Measurements from ENCODE around the gene PSMD4. TPM values are rescaled to one million over a fixed set of nuclear protein-coding genes. Genes with fewer than 3 reads are reported as not detected.

The PSMD4 gene
- total RNA-seq, 1 donor from 2014 or later, result 179 TPM

DNA sequence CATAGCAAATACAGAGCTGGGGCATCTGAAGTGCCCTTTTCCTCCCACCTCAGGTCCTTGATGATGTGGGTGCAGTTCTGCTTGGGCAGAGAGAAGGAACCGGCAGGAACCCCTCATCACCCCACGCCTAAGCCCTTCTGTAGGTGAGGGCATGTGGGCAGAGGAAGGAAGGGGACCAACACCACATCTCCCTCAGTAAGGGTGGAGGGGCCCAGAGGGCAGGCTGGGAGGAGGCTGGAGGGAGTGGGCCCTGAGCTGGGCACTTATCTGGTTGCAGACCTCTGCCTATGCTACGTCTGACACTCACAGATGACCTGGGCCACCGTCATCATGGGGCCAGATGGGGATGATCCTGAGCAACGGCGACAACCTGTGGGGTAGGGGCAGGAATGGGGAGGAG lies 38.6 kb downstream of the PSMD4 start:
- DNase-seq (ENCODE audit: low read depth), result no peak

- DNase-seq (ENCODE audit: low read depth), result no peak
Measured at GRCh38 chr1:151294742-151295462, 40.4 kb downstream of the PSMD4 start.

- DNase-seq (ENCODE audit: low read depth), result peak; percentile 92
Measured at GRCh38 chr1:151309811-151310323, 55.3 kb downstream of the PSMD4 start.

- no peak for DNase-seq (ENCODE audit: low read depth)
Measured at GRCh38 chr1:151311011-151311410, 56.5 kb downstream of the PSMD4 start.

- peak; percentile 98 for DNase-seq (ENCODE audit: low read depth)
Measured at GRCh38 chr1:151311589-151312331, 57.2 kb downstream of the PSMD4 start.

DNA sequence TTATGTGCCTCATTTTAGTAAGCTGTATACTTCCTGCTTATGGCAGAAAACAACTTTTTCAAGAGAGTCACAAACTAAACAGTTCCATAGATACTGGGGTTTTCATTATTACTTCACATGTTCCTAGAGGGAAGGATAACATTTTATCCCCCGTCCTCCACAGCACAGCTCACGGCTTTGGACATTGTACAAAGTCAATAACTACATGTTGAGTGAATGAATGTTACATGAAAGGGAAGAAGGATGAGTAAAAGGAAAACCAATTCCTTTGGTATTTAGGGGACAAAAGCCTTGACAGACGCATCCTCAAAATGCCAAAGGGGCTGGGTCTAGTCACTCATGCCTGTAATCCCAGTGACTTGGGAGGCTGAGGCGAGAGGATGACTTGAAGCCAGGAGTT lies 57.9 kb downstream of the PSMD4 start:
- no peak for DNase-seq (ENCODE audit: low read depth)

DNA sequence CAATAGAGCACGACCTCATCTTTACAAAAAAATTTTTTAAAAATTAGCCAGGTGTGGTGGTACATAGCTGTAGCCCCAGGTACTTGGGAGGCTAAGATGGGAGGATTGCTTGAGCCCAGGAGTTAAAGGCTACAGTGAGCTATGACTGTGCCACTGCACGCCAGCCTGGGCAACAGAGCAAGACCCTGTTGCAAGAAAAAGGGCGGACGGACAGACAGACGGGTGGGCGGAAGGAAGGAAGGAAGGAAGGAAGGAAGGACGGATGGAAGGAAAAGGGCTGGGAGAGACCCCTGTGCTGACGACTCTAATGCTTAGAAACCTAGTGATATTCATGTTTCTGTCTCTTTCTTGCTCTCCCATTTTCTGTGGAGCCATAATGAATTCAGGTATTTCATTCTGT lies 58.3 kb downstream of the PSMD4 start:
- no peak for DNase-seq (ENCODE audit: low read depth)

GRCh38 chr1:151313501-151313900 lies 59.0 kb downstream of the PSMD4 start:
- DNase-seq (ENCODE audit: low read depth), result no peak

DNA sequence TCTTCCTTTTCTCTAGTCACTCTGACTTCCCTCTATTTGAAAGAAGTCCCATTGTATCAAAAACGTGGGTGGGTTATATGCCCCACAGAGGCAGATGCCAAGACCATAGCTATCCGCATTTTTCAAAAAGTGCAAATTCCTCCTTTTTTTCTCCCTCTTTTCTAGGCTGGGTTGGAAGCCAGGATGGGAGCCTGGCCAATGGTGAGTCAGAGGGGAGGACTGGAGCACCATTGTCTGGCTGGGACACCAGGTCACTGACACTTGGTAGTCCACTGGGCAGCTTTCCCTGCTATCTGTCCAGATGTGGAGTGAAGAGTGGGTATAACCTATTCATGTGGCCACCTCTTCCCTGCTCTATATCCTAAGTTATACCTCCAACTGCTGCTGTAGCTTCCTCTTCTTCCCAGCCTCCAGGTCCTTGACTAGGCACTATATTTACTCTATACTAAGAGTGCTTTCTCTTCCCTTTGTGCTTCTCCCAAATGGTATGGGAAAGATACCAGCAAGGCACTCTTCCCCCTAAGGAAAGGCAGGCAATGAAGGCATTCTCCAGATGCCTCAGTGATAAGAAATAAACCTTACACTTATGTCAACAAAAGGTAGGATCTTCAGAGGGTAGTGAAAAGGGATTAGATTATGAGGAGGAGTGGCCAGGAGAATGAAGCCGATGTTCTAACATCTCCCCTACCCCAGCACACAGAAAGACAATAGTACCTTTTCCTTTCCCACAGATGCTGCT lies 59.8 kb downstream of the PSMD4 start:
- DNase-seq (ENCODE audit: low read depth), result peak; percentile 76

DNA sequence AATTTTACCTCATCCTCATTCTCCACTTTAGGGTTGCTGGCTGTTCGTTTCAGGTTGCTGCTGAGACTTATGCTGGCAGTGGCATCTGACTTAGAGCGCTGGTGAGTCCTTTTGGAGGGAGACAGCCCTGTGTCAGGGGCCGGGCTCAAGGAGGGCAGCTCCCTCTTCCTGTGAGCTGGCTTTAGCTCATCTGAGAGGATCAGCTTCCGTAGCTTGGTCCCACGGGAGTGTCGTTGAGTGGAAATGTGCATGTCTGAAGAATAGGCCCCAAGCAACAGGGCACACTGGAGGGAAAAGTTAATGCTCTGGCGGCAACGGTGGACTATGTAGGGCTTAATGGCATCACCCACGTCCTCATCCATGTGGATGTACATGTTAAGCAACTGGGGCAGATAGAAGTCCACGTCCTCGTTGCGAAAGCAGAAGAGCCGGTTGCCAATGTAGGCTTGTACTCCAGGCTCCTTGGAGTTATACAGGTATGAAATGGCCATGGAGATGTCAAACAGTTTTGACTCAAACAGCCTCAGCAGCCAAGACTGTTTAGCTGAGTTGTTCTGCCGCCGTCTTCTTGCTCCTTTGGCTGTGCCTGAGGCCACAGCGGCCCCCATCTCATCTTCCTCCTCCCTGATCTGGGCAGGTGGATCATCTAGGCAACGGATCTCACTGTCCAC lies 61.2 kb downstream of the PSMD4 start:
- no peak for DNase-seq (ENCODE audit: low read depth)

Other genes starting within 250 kb of the PSMD4 start
- gene MINDY1, start 247.8 kb upstream of the PSMD4 start, total RNA-seq, result 23.6 and 39.6 TPM in 2 replicates
- 25.9 and 47.5 TPM in 2 replicates for gene PRUNE1, start 246.3 kb upstream of the PSMD4 start, total RNA-seq
- 1.4 and 1.8 TPM in 2 replicates for gene BNIPL, start 218.1 kb upstream of the PSMD4 start, total RNA-seq
- 4.8 and 5.4 TPM in 2 replicates for gene C1orf56, start 207.0 kb upstream of the PSMD4 start, total RNA-seq
- gene CDC42SE1, start 195.1 kb upstream of the PSMD4 start, total RNA-seq, result 65.9 and 92.2 TPM in 2 replicates
- gene MLLT11, start 194.3 kb upstream of the PSMD4 start, total RNA-seq, result 76.6 and 79.8 TPM in 2 replicates
- gene GABPB2, start 184.0 kb upstream of the PSMD4 start, total RNA-seq, result 4.3 and 6.7 TPM in 2 replicates
- 73.1 and 132 TPM in 2 replicates for gene SEMA6C, start 108.1 kb upstream of the PSMD4 start, total RNA-seq
- not detected in 2 replicates for gene TNFAIP8L2, start 98.1 kb upstream of the PSMD4 start, total RNA-seq
- gene LYSMD1, start 88.8 kb upstream of the PSMD4 start, total RNA-seq, result 18.7 and 23.9 TPM in 2 replicates
- gene SCNM1, start 88.6 kb upstream of the PSMD4 start, total RNA-seq, result 26.0 and 26.1 TPM in 2 replicates
- 0.35 and 0.47 TPM in 2 replicates for gene TMOD4, start 78.8 kb upstream of the PSMD4 start, total RNA-seq
- 80.3 and 81.8 TPM in 2 replicates for gene VPS72, start 64.5 kb upstream of the PSMD4 start, total RNA-seq
- 34.2 and 40.4 TPM in 2 replicates for gene PIP5K1A, start 56.2 kb upstream of the PSMD4 start, total RNA-seq
- gene ZNF687, start 27.6 kb downstream of the PSMD4 start, total RNA-seq, result 17.3 and 21.5 TPM in 2 replicates
- 52.4 and 59.5 TPM in 2 replicates for gene PI4KB, start 72.7 kb downstream of the PSMD4 start, total RNA-seq
- gene RFX5, start 92.5 kb downstream of the PSMD4 start, total RNA-seq, result 30.6 and 46.4 TPM in 2 replicates
- gene SELENBP1, start 118.0 kb downstream of the PSMD4 start, total RNA-seq, result 9.5 and 15.7 TPM in 2 replicates
- gene PSMB4, start 144.8 kb downstream of the PSMD4 start, total RNA-seq, result 241 and 277 TPM in 2 replicates
- 29.4 and 33.7 TPM in 2 replicates for gene POGZ, start 204.8 kb downstream of the PSMD4 start, total RNA-seq